Activated effector memory CD4-positive, alpha-beta T cell treated with Interleukin-2 at 50 U/mL for 16 hours (primary cell): ENCODE data around the gene ANKRD40CL.
"Not testable (repeated sequence)": the region's sequence is repeated elsewhere in the genome, so short reads cannot be mapped to it uniquely, and the experiment has no call there.

Source experiments
- DNase-seq: peaks from one replicate; pipeline ENCODE4 v3.0.0-alpha.2; 2020

Gene ANKRD40CL, protein sequence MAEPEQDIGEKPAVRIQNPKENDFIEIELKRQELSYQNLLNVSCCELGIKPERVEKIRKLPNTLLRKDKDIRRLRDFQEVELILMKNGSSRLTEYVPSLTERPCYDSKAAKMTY

DNA sequence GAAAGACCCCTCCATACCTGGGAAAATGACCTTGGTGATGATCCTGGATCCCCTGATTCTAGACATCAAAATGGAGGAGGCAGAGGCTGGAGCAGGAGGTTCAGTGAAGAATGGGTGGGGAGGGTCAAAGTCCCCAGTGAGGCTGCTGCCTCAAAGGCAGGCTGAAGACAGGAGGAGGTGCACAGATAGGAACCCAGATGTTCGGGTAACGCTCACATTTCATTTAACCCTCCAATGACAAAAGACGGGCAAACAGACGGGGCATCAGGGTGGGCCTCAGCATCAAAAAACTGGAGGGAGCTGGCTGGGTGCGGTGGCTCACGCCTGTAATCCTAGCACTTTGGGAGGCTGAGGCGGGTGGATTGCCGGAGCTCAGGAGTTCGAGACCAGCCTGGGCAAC is at the start of gene ANKRD40CL:
Gene ANKRD40CL, minus strand, starts transcription at position 73 of the 400 bp plus-strand sequence. CDS start 605 bp downstream, outside the sequence.
- no peak for DNase-seq

DNA sequence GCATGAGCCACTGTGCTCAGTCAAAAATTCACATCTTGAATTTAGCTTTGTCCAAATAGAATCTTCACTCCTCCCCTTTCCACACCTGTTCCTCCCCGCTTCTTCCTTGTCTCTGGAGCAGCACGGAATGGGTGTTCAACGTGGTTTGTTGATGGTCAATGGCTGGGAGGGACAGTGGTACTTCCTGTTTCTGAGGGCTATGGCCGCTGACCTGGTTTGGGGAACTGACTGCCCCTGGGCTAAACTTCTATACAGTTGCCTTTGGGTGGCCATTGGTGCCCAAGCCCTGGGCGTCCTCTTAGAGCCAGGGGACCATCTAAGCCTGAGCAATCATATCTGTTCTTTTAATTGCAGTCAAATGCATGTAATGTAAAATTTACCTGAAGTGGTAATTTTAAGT is 49.0 kb upstream of the ANKRD40CL start:
- DNase-seq, result no peak

DNA sequence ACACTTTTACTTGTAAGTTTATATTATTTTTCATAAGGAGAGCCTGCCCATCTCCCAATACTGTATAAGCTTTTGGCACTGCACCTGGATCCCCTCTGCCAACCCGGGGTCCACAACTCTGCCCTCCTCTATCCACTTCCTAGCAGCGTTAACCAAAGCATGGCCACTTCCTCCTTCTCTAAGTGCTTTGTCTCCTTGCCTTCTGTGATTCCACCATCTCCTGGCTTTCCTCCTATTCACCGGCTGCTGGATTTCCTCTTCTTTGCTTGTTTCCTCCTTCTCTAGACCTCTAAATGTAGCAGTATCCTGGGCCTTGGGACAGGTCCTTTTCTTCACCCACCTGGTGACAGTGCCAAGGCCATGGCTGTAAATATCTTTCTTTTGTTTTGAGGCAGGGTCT is 48.1 kb upstream of the ANKRD40CL start:
- no peak for DNase-seq

DNA sequence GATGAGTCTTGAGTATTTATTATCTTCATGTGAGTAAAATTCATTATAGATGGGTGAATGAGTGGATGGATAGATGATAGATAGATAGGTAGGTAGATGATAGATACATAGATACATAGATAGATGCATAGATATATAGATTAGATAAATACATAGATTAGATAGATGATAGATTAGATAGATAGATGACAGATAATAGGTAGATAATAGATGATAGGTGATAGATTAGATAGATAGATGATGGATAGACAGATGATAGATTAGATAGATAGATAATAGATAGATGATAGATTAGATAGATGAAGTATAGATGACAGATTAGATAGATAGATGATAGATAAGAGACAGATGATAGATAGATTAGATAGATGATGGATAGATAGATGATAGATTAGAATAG is 46.3 kb upstream of the ANKRD40CL start:
- no peak for DNase-seq

DNA sequence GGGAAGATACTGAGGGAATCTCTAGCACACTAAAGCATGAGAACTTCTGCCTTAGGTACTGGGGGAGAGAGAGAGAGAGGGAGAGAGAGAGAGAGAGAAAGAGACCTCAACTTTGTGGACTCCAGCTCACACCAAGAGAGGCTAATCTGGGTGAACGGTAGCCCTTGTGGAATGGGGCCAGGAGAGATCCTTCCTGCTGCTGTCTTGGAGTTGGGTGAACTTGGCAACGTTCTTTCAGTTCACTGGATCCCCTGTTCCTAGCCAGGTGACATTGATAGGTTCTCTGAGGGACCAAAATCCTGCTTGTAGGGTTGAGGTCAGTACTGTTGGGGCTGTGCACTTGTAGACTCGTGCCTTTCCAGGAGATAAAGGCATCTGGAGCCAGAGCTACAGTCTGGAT is 41.6 kb upstream of the ANKRD40CL start:
- DNase-seq, result no peak

DNA sequence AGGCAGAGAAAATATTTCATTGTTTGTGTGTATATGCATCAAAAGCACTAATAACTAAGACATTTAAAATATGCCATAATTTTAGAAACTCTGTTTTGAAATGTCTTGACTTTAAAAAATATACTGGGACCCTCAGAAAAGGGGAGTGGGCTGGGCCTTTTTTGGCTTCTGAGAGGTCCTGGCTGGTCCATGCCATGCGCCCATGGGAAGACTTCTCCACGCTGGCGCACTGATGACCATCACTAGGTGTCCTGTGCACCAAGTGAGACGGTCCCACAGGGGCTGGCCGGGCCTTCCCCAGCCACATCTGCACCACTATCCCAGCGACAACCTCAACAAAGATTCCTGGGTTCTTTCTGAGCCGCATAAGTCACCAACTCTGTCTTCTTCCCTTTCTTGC is 41.1 kb upstream of the ANKRD40CL start:
- DNase-seq, result no peak

DNA sequence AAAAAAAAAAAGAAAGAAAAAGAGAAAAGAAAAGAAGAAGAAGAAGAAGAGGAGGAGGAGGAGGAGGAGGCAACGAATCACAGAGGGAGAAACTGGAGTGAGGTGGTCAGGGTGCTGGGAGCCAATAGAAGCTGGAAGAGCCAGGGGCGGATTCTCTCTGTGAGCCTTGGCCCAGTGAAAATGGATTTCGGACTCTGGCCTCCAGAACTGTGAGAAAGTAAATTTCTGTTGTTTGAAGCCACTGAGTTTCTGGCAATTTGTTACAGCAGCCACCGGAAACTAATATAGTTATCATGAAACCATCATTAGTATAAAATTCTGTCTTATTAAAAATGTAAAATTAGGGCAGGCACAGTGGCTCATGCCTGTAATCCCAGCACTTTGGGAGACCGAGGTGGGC is 40.4 kb upstream of the ANKRD40CL start:
- DNase-seq, result no peak

DNA sequence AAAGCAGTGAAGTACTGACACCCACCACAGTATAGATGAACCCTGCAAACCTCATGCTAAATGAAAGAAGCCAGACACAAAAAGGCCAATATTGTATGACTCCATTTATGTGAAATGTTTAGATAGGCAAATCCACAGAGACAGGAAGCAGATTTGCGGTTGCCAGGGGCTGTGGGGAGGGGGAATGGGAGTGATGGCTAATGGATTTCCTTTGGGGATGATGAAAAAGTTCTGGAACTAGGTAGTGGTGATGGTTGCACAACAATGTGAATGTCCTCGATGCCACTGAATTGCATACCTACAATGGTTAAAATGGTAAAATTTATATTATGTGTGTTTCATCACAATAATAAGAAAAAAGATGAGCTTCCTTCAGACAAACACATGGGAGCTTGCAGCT is 39.7 kb upstream of the ANKRD40CL start:
- DNase-seq, result no peak

DNA sequence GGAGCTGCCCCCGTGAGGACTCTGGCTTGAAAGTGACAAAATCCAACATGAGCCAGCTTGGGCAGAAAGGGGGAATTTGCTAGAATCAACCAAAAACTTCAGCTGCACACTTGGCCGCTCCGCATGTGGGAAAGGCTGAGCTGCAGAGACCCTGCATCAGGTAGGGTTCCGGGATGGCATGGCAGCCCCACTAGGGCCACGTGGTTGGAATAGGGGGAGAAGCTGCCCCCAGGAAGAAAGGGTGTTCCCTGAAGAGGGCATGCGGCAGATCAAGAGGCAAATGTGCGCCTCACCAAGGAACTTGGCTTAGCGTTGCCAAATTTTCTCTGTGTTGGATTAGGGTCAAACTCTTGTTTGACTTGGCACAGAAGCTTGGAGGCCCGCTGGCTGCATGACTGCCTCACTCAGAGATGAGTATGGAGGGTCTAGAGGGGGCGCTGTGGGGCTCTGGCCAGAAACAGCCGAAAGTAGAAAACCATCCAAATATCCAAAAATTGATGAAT is 38.9 kb upstream of the ANKRD40CL start:
- no peak for DNase-seq

DNA sequence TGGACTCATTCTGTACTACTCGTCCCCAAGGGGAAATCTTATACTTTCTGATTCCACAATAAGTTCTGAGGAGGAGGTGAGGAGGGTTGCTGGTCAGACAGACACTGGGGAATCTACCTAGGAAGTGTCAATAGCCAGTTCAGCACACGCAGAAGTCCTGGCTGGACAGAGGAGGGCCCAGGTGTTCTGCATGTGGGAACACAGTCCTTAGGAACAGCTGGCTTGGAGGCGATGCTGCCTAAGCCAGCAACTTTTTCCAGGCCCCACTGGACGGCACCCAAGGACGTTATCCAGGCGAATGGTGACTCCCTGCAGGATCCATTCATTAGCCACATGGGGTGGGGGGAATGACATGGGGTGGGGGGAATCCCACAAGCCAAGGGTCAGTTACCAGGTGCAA is 38.2 kb upstream of the ANKRD40CL start:
- DNase-seq, result no peak

DNA sequence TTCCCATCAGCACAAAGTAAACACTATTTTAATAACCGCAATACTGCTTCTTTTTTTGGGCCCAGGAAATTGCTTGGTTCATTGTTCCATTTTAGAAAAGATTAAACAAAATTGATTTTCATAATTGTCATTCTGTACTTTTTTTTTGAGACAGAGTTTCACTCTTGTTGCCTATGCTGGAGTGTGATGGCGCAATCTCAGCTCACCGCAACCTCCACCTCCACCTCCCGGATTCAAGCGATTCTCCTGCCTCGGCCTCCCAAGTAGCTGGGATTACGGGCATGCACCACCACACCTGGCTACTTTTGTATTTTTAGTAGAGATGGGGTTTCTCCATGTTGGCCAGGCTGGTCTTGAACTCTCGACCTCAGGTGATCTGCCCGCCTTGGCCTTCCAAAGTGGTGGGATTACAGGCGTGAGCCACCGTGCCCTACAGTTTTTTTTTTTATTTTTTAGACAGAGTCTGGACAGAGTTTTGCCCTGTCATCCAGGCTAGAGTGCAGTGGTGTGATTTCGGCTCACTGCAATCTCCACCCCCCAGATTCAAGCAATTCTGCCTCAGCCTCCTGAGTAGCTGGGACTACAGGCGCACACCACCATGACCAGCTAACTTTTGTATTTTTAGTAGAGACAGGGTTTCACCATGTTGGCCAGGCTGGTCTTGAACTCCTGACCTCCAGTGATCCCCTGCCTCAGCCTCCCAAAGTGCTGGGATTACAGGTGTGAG is 37.6 kb upstream of the ANKRD40CL start:
- DNase-seq, result not testable (repeated sequence)

DNA sequence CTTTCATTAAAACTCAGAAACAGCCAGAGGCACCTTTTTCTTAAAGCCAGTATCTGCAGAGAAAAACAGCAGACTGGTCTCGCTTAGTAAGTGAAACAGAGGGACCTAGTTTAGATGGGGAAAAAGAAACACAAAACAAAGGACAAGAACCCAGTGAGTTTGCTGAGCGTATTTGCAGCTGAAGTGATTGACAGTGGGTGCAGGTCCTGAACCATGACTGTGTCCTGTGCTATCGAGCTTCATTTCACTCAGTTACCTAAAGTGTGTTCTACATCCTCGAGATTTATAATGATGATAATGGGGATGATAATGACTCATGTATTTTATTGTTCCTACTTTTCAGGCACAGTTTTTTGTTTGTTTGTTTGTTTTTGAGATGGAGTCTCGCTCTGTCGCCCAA is 36.4 kb upstream of the ANKRD40CL start:
- DNase-seq, result no peak

DNA sequence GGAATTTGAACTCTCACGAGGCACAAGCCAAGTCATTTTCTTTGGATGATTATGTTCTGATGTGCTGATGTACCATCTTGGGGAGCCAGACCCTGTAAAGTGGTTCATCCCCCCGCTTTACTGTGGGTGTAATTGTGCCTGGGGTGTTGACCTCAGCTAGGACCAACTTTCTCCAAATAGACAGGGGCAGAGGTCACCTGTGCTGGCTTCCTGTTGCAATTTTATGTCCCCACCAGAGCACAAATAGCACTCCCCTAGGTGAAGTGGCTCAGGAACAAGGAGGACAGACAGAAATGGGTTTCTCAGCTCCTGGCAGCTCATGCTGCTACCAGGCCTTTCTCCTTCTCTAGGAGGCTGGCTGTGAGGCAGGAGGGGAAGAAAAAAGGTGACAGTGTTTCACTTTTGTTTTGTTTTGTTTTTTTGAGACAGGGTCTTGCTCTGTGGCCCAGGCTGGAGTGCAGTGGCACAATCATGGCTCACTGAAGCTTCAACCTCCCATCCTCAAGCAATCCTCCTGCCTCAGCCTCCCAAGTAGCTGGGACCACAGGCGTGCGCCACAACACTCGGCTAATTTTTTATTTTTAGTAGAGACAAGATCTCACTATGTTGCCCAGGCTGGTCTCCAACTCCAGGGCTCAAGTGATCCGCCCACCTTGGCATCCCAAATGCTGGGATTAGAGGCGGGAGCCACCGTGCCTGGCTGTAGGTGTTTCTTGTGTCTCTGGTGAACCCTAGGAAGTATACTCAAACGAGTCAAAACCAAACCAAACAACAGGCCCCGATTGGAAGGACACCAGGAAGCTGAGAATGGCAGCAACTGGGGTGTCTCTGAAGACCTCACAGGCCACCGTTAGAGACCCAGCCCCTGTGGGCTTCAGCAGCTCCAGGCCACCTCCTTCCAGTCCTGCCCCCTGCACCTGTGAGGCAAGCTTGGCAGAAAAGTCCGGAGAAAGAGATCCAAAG is 35.6 kb upstream of the ANKRD40CL start:
- no peak for DNase-seq

DNA sequence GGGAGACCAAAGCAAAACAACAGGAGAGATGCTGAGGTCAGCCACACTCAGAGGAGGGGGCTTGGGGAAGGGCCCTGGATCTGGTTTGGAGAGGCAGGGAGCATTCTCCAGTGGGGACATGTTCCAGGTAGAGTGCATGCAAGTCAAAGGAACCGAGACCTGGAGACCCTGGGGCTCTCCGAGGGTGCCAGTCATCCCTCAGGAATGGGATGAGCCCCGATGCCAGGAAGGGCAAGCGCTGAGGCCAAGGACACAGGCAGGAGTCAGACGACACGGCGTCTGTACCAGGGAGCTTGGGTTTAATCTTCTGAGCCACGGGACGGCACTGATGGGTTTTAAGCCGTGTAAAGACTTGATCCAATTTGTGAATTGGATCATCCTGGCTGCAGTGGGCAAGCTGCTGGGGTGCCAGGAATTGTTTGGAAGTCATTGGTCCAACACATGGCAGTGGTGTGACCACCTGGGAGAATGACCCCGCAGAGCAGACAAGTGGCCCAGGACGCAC is 32.9 kb upstream of the ANKRD40CL start:
- no peak for DNase-seq

DNA sequence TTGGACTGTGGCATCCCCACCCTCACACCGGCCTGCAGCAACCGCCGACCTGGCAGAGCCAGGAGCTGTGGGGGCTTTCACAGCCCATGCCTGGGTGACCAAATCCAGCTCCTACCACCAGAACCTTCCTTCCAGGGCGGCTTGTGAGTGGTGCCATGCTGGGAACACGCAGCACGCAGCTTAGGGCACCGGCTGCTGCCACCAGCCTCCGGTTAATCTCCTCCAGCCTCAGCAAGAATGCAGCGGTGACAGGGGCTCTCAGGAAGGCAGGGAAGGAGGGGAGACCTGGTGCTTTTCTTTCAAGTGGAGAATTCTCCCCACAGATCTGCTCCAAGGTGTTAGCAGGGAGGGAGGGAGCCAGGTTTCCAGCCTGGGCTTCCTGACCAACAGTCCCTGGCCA is 32.3 kb upstream of the ANKRD40CL start:
- DNase-seq, result no peak

DNA sequence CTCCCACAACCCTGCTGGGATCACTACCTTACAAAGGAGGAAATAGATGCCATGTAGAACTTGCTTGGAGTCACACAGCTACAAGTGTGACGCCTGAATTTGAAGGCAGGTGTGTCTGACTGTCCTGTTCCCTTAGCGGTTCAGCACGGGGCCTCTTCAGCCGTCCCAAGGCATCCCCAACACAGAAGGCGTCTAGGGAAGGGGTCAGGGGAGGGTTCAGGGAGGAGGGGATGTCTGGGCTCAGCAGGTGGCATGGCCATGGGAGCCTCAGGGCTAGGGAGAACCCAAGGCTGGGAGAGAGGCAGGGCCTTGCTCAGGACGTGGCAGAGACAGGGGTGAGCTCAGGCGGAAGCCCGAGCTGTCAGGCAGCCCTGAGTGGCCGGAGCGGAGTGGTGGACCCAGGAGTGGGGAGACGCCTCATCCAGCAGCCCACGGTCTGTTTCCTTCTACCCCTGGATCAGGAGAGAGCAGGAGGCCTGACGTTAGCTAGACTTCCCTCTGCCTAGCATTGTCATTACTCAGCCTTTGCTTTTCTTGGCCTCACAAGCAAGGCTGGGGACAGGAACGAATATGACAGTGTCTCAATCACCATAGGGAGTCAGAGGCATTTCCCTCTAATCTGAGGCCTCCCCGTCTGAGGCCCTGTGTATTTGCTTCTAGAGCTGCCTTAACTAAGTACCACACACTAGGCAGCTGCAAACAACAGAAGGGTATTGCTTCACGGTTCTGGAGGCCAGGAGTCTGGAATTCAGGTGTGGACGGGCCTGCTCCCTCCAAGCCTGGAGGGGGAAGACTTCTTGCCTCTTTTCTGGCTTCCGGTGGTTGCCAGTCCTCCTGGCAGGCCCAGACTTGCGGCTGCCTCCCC is 31.3 kb upstream of the ANKRD40CL start:
- DNase-seq, result no peak

DNA sequence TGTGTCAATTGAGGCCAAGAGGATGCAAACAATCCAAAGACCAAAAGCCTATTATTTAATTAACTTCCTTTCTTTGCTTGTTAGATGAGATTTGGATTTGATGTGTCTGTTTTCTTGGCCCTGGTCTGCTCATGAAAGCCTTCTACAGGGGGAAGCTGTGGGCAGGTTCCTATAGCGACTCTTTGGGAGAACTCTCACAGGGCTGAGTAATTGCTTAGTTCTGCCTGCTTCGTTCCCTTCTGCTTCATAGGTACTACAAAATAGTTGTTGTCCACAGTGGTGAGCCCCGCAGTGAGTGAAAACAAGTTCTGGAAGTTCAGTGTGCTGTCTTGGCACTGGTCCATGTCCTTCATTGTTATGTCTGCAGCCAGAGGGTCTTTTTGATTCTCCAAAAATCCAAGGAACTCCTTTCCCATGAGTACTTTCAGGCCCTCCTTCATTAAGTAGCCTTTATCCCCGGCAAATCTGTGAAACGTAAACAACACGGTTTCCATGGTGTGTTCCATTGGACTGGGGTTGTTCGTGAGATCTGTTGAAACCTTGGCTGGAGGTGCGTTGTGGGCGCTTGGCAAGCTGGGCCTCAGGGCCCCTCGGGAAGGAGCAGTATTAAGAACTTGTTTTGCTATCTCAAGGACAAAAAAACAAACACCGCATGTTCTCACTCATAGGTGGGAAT is 30.0 kb upstream of the ANKRD40CL start:
- no peak for DNase-seq

DNA sequence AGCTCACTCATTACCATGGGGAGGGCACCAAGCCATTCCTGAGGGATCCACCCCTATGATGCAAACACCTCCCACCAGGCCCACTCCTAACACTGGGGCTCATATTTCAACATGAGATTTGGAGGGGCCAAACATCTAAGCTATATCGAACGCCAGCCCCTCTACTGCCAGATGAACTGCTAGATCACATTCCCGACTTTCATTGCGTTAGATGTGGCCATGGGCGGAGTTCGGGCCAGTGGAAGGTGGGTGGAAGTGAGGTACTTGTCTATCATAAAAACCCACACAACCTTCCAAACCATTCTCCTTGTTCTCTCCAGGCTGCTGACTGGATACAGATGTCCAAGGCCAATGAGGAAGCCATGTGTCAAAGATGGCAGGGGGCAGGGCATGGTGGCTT is 27.0 kb upstream of the ANKRD40CL start:
- no peak for DNase-seq

DNA sequence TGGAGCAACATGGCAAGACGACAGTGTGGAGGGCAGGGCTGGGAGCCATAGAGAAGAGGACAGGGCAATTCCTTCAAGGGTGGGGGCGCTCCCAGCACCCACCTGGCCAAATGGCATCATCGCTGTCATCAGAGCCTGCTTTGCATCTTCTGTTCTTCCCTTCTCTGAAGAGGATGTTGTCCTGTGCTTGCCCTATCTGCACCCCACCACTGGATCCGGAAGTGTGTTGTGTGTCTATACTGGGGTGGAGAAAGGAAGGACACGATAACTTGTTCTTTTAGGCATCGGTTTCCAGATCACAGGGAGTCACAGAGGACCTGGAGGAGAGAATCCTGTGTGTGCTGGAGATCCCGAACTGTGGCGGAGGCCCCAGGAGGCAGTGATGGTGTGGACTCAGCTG is 25.7 kb upstream of the ANKRD40CL start:
- DNase-seq, result no peak

DNA sequence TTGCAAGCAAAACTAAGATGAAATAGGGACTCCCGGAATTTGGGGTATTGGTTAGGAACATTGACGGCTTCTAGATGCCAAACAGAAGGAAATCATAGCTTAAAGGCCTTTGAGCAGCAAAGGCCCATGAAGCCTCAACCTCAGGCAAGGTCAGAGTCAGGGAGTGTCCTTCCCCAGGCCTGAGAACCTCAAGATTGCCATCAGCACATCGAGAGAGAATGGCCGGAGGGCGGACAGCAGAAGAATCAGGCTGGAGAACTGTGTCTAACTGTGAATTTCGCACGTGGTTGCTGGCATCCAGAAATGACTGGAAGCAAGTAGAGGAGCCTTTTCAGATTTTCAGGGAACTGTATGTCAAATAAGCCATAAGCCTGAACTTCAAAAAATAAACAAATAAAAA is 24.8 kb upstream of the ANKRD40CL start:
- DNase-seq, result no peak

DNA sequence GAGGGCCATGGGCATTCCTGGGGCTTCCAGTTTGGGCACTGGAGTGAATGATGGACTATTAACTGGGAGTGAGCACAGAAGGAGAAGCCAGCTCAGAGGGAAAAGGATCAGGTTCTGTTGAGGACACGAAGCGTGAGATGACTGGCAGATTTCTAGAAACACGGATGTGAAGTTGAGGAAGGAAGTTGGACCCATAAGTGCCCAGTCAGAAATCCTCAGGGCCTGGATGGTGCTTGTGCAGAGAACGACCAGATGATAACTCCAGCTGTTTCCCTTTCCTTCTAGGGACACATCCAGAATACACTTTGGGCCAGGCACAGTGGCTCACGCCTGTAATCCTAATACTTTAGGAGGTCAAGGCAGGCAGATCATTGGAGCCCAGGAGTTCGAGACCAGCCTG is 23.3 kb upstream of the ANKRD40CL start:
- no peak for DNase-seq

DNA sequence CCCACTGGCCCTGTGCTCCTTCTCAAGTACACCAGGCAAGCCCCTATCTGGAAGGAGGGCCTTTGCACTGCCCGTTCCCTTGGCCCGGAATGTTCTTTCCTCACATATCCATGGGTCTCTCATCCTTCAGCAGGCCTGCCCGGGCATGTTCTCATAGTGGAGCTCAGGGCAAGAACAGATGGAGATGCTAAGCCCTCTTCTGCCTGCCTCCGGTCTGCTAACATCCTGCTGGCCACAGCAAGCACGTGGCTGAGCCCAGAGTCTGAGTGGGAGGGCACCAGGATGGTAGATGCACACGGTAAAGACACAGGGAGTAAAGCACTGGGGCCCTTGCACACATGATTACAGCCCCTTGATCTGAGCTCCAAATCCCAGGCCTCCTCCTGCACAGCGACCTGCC is 19.8 kb upstream of the ANKRD40CL start:
- no peak for DNase-seq
